ENCODE measurements around the gene ATAD2B.
"Not testable (repeated sequence)": the region's sequence is repeated elsewhere in the genome, so short reads cannot be mapped to it uniquely, and the experiment has no call there.

The ATAD2B gene

DNA sequence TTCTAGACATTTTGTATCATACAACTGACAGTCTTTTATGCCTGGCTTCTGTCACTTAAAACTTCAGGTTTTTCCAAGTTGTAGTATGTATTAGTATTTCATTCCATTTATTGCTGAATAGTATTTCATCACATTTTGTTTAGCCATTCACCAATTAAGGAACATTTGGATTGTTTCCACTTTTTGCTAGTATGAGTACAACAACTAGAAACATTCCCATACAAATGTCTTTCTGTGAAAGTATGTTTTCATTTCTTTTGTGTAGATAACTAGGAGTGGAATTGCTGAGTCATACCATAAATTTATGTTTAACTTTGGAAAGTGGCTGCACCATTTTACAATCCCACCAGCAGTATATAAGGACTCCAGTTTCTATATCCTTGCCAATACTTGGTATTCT lies 135.9 kb downstream of the ATAD2B start:
- peak overlapping the region; percentile 9 for H3K27ac ChIP-seq
- TF ChIP-seq, protein P1, sequence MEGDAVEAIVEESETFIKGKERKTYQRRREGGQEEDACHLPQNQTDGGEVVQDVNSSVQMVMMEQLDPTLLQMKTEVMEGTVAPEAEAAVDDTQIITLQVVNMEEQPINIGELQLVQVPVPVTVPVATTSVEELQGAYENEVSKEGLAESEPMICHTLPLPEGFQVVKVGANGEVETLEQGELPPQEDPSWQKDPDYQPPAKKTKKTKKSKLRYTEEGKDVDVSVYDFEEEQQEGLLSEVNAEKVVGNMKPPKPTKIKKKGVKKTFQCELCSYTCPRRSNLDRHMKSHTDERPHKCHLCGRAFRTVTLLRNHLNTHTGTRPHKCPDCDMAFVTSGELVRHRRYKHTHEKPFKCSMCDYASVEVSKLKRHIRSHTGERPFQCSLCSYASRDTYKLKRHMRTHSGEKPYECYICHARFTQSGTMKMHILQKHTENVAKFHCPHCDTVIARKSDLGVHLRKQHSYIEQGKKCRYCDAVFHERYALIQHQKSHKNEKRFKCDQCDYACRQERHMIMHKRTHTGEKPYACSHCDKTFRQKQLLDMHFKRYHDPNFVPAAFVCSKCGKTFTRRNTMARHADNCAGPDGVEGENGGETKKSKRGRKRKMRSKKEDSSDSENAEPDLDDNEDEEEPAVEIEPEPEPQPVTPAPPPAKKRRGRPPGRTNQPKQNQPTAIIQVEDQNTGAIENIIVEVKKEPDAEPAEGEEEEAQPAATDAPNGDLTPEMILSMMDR (IDR thresholded peaks at IDR 0.05) = no peak
- TF ChIP-seq ZFX (IDR thresholded peaks at IDR 0.05; ENCODE audit: borderline replicate concordance) = no peak

DNA sequence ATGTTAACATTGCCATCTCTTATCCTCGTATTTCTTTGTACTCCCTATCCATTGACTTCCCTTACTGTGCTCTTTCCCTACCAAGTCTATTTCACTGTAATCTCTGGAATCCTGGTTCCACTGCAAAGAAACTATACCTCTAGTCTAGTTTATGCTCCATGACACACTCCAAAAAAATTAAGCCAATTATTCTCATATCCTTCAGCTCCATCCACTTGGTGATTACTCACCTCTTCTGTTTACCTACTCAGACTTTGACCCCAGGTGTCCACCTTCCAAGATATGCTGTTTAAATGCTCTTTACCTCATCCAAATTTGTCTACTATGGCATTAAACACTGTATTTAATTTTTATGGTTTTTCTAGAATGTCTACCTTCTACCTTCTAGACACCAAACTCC lies 137.9 kb downstream of the ATAD2B start:
- TF ChIP-seq ZFX (IDR thresholded peaks at IDR 0.05; ENCODE audit: borderline replicate concordance) = no peak
- TF ChIP-seq, protein P1 (IDR thresholded peaks at IDR 0.05) = no peak
- H3K27ac ChIP-seq = no peak overlapping the region

DNA sequence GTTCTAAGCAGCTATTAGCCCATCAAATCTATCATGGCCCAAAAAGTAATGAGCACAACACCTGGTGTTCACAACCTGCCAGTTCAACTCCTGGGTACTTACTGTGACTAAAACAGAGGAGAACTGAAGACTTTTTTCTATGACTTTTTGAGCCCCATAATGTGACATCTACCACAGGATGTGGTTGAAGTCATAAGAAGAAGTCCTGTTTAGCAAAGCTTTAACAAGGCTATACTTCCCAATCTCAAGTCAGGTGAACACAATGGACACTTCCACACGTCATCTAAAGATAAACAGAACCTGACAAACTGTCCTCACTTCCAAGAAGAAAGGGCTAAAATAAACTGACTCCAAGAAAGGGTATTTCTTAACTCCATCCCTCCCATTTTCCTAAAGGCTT lies 138.8 kb downstream of the ATAD2B start:
- H3K27ac ChIP-seq = no peak overlapping the region
- TF ChIP-seq, protein P1 (IDR thresholded peaks at IDR 0.05) = no peak
- no peak for TF ChIP-seq ZFX (IDR thresholded peaks at IDR 0.05; ENCODE audit: borderline replicate concordance)

DNA sequence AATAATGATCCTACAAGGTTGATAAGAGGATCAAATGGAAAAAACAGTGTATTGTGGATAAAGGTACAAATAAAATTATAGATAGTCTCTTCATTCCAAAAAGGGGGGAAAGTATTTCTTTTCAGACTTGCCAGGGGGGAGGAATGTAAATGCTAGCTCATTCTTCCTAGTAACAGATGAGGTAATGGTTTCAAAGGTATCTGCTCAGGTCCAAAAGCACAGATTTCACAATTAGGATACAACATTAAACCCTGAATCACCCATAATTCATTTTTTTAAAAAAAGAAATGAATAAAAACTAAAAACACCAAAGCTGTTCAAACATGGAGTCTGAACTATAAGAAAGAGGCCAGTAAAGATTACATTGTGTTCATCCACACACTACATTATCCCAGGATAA lies 142.0 kb downstream of the ATAD2B start:
- no peak overlapping the region for H3K27ac ChIP-seq
- TF ChIP-seq, protein P1 (IDR thresholded peaks at IDR 0.05) = no peak
- TF ChIP-seq ZFX (IDR thresholded peaks at IDR 0.05; ENCODE audit: borderline replicate concordance) = no peak

DNA sequence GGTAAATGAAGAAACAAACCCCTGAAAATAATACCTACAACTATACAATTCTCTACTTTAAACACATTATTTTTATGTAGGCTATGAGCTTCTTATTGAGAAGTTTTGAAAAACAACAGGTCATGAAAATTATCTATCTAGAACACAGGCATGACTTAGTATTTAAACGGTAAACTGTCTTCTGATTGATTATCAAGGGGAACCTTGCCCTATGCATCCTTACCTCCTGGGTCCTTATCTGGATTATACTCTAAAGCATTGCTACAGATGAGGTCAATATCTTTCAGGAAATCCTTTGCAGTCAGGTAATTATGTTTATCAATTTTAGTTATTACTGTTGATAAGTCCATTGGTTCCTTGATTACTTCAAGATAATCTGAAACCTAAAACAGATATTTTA lies 144.3 kb downstream of the ATAD2B start:
- TF ChIP-seq, protein P1 (IDR thresholded peaks at IDR 0.05) = no peak
- TF ChIP-seq ZFX (IDR thresholded peaks at IDR 0.05; ENCODE audit: borderline replicate concordance) = no peak
- H3K27ac ChIP-seq = no peak overlapping the region

DNA sequence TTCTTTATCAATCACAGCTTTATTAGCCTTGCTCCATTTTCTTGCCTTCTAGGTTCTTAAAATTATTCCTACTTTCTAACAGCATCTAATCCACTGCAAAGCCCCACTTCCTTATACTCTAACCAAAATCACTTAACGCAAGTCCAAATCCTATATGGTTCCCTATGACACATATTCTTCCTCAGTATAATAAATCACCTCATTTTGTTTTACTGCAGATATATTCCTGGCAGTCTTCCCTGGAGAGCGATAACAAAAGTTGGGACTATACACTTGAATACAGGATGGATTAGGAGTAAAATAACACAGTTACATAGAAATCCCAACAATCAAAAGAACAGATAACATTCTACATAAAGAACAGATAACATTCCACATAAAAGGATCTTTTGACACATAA lies 144.8 kb downstream of the ATAD2B start:
- no peak overlapping the region for H3K27ac ChIP-seq
- TF ChIP-seq ZFX (IDR thresholded peaks at IDR 0.05; ENCODE audit: borderline replicate concordance) = no peak
- TF ChIP-seq, protein P1 (IDR thresholded peaks at IDR 0.05) = no peak

DNA sequence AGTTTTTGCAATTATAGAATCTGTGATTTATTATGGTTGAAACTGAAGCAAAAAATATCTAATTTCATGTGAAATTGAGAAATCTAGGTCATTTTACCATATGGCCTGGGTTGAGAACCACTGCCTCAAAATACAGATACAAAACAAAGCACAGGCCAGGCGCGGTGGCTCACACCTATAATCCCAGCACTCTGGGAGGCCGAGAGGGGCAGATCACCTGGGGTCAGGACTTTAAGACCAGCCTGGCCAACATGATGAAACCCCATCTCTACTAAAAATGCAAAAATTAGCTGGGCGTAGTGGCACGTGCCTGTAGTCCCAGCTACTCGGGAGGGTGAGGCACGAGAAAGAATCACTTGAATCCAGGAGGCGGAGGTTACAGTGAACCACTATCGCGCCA lies 146.5 kb downstream of the ATAD2B start:
- not testable (repeated sequence) for H3K27ac ChIP-seq

DNA sequence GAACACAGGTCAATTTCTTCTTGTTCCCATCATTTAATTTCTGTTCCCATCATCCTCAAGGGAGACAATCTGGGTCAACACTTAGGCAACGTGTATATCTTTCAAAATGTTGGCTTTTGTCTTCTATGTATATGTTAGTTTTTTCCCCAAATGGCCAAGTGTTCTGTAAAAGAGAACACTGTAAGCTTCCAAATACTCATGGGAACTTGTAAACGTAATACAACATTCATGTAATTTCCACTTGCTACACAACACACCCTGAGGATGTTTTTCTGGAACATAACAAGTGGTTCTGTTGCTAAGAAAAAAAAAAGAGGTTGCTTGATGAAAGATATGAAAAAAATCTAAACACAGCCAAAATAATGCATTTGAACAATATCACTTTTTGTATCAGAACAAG lies 149.1 kb downstream of the ATAD2B start:
- H3K27ac ChIP-seq = no peak overlapping the region
- TF ChIP-seq, protein P1 (IDR thresholded peaks at IDR 0.05) = no peak
